GM12873 (cell line): ENCODE results near the gene KRT86.

Experiments
- CTCF ChIP-seq: IDR thresholded peaks from 2 replicates; pipeline ENCODE4 v1.5.1; 2012; ENCODE audit warnings: low read depth, mild to moderate bottlenecking, moderate library complexity, low read length, control low read depth; ENCODE audit not compliant: insufficient read depth; ENCODE audit errors: missing control alignments

The KRT86 gene

GRCh38 chr12:52241205-52241842 lies 33.1 kb upstream of the KRT86 start:
- TF ChIP-seq CTCF, result peak; percentile 28

DNA sequence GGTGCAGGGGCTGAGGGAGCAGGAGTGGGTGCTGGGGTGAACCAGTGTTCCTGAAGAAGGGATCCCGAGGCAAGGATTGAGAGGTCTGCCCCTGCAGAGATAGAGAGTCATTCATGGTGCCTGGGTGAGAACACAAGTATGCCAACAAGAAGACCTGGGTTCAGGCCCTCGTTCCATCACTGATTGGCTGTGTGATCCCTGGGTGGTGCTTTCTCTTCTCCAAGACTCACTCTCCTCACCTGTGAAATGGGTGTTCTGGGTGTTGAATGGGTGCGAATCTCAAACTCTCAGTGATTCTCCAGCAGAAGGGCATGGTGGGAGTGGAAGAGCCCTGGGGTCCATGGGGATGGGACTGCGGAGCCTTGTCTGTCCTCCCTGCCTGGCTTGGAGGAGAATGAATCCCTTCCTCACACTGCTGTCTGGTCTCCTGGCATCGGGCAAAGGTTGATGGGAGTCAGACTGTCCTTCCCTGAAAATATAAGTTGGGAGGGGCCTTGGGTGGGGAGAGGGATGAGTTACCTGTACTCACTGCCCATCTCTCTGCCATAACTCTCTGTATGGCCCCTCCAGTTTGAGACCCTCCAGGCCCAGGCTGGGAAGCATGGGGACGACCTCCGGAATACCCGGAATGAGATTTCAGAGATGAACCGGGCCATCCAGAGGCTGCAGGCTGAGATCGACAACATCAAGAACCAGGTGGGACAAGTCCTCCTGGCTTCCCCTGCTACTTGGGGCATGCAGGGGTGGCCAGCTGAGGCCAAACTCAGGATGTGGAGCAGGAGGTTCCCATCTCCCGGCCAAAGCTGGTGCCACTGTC lies 31.8 kb upstream of the KRT86 start:
- TF ChIP-seq CTCF, result no peak

GRCh38 chr12:52243259-52243855 lies 31.1 kb upstream of the KRT86 start:
- TF ChIP-seq CTCF, result no peak

DNA sequence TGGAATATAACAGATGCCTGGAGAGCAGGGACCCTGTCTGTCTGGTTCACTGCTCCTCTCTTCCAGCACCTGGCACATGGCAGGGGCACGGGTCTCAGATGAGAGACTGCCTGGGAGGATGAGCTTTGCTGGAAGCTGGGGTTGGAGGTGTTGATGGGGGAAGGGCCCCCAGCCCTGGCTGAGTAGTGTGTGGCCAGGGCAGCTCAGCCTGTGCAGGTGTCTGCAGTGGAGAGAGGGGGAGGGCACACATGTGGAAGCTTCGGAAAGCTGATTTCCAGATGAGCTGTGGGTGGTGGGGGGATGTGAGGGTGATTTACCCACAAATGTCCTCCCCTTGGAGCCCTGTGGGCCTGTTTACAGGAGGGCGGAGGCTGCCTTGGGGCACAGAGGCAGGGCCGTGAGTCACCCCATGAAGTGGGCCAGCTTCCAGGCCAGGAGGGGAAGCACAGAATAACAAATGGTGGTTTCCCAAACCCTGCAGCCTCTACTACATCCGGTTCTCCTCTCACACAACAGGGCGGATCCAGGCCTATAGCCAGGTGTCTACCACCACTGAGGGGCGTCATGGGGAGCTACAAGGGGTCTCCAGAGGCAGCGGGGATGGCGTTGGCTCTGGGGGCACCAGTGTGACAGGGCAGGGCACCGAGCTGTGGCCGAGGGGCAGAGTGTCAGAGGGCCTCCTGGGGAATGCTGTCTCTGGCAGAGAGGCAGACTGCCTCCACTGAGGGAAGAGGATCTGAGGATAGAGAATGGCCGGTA lies 30.4 kb upstream of the KRT86 start:
- TF ChIP-seq CTCF, result no peak

DNA sequence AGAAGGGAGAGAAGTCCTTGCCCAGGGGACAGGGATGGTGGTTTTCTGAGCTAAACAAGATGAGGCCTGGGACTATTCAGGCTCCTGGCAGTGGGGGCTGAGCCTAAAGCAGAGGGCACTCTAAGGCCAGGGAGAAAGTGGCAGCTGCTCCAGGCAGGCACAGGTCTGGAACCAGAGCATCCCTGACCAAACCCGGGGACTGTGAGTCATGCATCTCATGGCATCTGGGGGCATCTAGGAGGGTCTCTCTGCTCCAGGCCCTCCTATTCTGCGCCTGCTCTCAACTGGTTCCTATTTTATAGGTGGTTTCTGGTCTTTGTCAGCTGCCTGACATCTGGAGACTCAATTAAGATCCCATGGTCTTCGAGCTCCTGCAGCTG lies 29.8 kb upstream of the KRT86 start:
- TF ChIP-seq CTCF, result no peak

- TF ChIP-seq CTCF, result no peak
Measured at GRCh38 chr12:52245259-52245961, 29.0 kb upstream of the KRT86 start.
